ENCODE data around the gene ANKRD29.
"Not testable (repeated sequence)": the region's sequence is repeated elsewhere in the genome, so short reads cannot be mapped to it uniquely, and the experiment has no call there.

ANKRD29 gene

DNA sequence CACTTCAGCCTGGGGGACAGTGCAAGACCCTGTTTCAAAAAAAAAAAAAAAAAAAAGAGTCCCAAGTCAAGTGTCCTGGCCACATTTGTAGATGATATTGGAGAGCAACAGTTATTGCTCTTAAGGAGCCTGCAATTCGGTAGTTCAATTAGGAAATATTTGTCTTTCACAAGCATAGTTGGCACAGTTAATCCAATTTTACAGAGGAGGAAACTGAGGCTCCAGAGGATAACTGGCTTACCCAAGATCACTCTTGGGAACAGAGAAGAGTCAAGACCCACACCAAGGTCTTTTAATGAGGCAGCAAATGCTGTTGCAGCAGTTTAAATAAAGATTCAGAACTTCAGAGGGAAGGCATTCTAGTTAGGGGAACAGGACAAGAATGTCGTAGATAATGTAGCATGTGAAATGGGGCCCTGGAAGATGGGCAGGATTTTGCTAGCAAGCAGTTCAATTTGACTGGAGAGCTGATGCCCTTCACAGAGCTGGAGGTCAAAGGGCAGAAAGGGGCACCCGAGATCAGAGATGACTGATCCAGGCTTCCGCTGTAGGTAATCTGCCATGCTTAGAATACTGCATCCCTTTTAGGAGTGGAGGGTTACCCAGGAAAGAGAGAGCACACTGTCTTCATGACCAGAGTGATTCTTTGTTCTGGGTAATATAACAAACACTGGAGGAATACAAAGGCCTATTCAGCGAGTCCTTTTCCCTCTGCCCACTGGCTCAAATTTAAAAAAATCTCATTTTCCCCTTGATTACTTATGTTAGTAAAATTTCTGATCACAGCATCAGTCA is 79.4 kb downstream of the ANKRD29 start:
- TF ChIP-seq, protein P1, sequence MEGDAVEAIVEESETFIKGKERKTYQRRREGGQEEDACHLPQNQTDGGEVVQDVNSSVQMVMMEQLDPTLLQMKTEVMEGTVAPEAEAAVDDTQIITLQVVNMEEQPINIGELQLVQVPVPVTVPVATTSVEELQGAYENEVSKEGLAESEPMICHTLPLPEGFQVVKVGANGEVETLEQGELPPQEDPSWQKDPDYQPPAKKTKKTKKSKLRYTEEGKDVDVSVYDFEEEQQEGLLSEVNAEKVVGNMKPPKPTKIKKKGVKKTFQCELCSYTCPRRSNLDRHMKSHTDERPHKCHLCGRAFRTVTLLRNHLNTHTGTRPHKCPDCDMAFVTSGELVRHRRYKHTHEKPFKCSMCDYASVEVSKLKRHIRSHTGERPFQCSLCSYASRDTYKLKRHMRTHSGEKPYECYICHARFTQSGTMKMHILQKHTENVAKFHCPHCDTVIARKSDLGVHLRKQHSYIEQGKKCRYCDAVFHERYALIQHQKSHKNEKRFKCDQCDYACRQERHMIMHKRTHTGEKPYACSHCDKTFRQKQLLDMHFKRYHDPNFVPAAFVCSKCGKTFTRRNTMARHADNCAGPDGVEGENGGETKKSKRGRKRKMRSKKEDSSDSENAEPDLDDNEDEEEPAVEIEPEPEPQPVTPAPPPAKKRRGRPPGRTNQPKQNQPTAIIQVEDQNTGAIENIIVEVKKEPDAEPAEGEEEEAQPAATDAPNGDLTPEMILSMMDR (IDR thresholded peaks at IDR 0.05; ENCODE audit: insufficient read depth, low read length, poor library complexity, severe bottlenecking) = no peak
- Histone ChIP-seq H3K36me3 (ENCODE audit: control insufficient read depth, insufficient read depth, low read length) (peaks cover 2% of the 10 kb centered on the region), H3K27me3 (replicated peaks; ENCODE audit: control insufficient read depth, insufficient read depth, low read length) (no peaks in the 10 kb centered on the region), H3K4me3 (replicated peaks; ENCODE audit: low read depth, low read length) (no peak overlapping the region)
- no peak for DNase-seq (ENCODE audit: extremely low read depth, insufficient read length)

DNA sequence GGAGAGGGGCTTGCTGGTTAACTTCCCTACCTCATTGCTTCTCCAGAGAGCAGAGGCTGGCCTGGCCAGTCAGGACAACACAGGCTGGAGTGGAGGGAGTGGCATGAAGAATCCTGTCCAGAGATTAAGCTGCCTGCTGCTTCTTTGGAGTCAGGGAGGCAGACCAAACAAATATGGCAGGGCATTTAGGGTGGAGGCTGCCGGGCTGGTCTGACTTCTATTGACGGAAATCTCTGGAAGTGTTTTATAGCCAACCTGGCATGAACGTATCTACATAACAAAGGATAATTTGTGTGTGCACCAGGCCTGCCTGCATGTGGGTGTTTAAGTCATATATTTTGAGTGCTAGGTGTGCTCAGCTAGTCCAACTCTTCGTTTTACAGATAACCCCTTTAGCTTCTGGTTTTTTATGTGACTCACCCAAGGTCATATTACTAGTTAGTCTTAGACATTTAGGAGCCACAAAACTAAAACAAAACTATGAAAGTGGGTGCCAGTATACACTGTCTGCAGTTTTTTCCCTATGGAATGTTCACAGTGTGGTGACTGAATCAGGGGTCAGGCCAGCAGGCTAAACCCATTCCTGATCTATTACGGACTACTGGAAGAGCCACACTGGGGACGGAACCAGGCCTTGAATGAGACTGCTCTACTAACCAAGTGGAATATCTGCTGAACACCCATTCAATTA is 81.9 kb downstream of the ANKRD29 start:
- no peaks in the 10 kb centered on the region for H3K27me3 ChIP-seq (replicated peaks; ENCODE audit: control insufficient read depth, insufficient read depth, low read length)
- no peak for DNase-seq (ENCODE audit: extremely low read depth, insufficient read length)
- H3K4me3 ChIP-seq (replicated peaks; ENCODE audit: low read depth, low read length) = no peak overlapping the region
- H3K36me3 ChIP-seq (ENCODE audit: control insufficient read depth, insufficient read depth, low read length) = peaks cover 3% of the 10 kb centered on the region
- TF ChIP-seq, protein P1 (IDR thresholded peaks at IDR 0.05; ENCODE audit: insufficient read depth, low read length, poor library complexity, severe bottlenecking) = no peak

DNA sequence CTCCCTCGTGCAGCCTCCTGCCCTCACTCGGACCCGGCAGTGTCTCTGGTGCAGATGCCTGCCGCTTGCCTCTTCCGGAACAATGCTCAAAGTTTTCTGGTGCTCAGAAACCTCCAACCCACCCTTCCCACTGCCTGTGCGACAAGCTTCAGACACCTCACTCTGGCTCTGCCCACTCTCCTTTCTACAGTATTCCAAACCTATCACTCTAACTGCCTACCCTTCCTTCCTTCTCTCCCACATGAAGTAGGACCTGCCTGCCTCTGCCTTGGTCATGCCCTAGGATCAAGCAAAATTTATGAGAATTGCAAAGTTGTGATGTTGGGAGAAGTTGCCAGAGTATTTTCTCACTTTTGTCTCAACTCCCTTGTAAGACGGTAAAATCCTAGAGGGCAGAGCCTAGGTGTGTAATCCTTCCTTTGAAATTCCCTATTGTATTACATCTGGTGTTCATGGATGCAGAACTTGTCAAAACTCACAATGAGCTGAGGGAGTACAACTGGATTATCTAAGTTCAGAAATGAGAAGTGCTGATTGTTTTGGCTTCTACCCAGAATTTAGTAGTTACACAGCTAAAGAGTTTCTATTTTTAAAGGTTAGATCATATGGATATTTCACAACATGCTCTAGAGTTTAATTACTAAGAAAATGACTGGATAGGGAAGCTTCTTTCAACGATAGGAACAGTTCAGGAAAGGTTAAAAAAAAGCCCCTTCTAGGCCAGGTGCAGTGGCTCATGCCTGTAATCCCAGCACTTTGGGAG is 83.6 kb downstream of the ANKRD29 start:
- Histone ChIP-seq H3K36me3 (ENCODE audit: control insufficient read depth, insufficient read depth, low read length) (peaks cover 3% of the 10 kb centered on the region), H3K27me3 (replicated peaks; ENCODE audit: control insufficient read depth, insufficient read depth, low read length) (no peaks in the 10 kb centered on the region), H3K4me3 (replicated peaks; ENCODE audit: low read depth, low read length) (no peak overlapping the region)
- TF ChIP-seq, protein P1 (IDR thresholded peaks at IDR 0.05; ENCODE audit: insufficient read depth, low read length, poor library complexity, severe bottlenecking) = no peak
- no peak for DNase-seq (ENCODE audit: extremely low read depth, insufficient read length)

DNA sequence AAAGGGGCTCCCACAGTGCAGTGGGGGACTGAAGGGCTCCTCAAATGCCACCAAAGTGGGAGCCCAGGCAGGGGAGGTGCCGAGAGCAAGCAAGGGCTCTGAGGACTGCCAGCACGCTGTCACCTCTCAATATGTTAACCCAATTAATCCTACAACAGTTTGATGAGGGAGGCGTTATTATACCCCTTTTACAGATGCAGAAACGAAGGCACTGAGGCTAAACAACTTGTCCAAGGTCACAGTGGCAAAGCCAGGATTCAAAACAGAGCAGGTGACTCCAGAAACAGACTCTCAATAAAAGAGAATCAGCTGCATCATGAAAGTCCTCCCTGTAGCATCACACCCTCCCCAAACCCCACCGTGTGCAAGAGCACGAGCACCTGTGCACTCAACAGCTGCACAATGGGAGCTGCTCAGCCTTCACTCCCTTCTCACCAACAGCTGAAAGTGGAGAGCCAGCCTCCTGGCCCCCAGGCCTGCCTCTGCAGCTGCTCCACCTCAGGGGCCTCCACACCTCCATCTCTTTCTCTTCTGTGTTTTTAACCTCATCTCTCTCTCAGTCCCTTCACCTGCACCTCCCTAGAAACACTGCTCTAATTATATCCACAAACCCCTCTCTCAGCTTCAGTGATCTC is 84.5 kb downstream of the ANKRD29 start:
- Histone ChIP-seq H3K36me3 (ENCODE audit: control insufficient read depth, insufficient read depth, low read length) (peaks cover 3% of the 10 kb centered on the region), H3K27me3 (replicated peaks; ENCODE audit: control insufficient read depth, insufficient read depth, low read length) (no peaks in the 10 kb centered on the region), H3K4me3 (replicated peaks; ENCODE audit: low read depth, low read length) (no peak overlapping the region)
- no peak for DNase-seq (ENCODE audit: extremely low read depth, insufficient read length)
- TF ChIP-seq, protein P1 (IDR thresholded peaks at IDR 0.05; ENCODE audit: insufficient read depth, low read length, poor library complexity, severe bottlenecking) = no peak

DNA sequence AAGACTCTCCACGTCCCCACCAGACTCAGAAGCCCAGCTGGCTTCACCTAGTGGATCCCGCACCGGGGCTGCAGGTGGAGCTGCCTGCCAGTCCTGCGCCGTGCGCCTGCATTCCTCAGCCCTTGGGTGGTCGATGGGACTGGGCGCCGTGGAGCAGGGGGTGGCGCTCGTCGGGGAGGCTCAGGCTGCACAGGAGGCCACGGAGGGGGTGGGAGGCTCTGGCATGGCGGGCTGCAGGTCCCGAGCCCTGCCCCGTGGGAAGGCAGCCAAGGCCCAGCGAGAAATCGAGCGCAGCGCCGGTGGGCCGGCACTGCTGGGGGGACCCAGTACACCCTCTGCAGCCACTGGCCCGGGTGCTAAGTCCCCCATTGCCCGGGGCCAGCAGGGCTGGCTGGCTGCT is 85.2 kb downstream of the ANKRD29 start:
- not testable (repeated sequence) for H3K36me3 ChIP-seq (ENCODE audit: control insufficient read depth, insufficient read depth, low read length); H3K27me3 ChIP-seq (replicated peaks; ENCODE audit: control insufficient read depth, insufficient read depth, low read length); DNase-seq (ENCODE audit: extremely low read depth, insufficient read length); H3K4me3 ChIP-seq (replicated peaks; ENCODE audit: low read depth, low read length)
